Tibial artery (tissue), 4 donors: Measurements from ENCODE around the gene VPS54.
"Not testable (repeated sequence)": the region's sequence is repeated elsewhere in the genome, so short reads cannot be mapped to it uniquely, and the experiment has no call there.

ENCODE experiments used
- DNase-seq, 2 donors: peaks; one replicate each; pipeline ENCODE4 v3.0.0-alpha.2; 2019
- H3K27ac ChIP-seq, 2 donors: fragments of 200-600 bp; sonication (generic) in 1 of 2; 1 replicate in 1 of 2; 2 replicates in 1 of 2; pipeline ENCODE4 v1.5.1; 2018 to 2019; ENCODE audit warnings: mild to moderate bottlenecking in 1 of 2
- H3K27me3 ChIP-seq, 2 donors: fragments of 200-600 bp; sonication (generic) in 1 of 2; one replicate each; pipeline versions ENCODE4 v1.5.1 to v1.6.0; 2016 to 2019
- H3K36me3 ChIP-seq, 3 donors: fragments of 200-600 bp; sonication (generic) in 2 of 3; one replicate each; pipeline ENCODE4 v1.5.1; 2016 to 2019; ENCODE audit warnings: mild to moderate bottlenecking in 2 of 3
- H3K4me1 ChIP-seq, 4 donors: fragments of 200-600 bp; sonication (generic) in 2 of 4; 1 replicate in 3 of 4; 2 replicates in 1 of 4; pipeline ENCODE4 v1.5.1; 2016 to 2019
- H3K4me3 ChIP-seq, 2 donors: fragments of 200-600 bp; sonication (generic) in 1 of 2; 1 replicate in 1 of 2; 2 replicates in 1 of 2; pipeline ENCODE4 v1.5.1; 2018 to 2019; ENCODE audit warnings: mild to moderate bottlenecking in 2 of 2
- H3K9me3 ChIP-seq, 3 donors: fragments of 200-600 bp; sonication (generic) in 1 of 3; one replicate each; pipeline ENCODE4 v1.5.1; 2016 to 2019
- intact Hi-C: fragments of 100-400 bp; cut with DNase I; formaldehyde crosslinking; loops from one replicate; pipeline ENCODE4 v1.15.0; 2023; ENCODE audit warnings: low total_unique reads
- TF ChIP-seq, protein P1 (sequence below), 2 experiments: fragments of 200-600 bp in 1 of 2; fragments of 450-650 bp in 1 of 2; IDR thresholded peaks; one replicate each; pipeline ENCODE4 v1.5.1; 2017 to 2019; ENCODE audit warnings: antibody characterized with exemption in 2 of 2, mild to moderate bottlenecking in 1 of 2, moderate library complexity in 1 of 2

The VPS54 gene

GRCh38 chr2:63851691-63852311 lies 167.4 kb downstream of the VPS54 start:
- Histone ChIP-seq H3K4me1 (peaks cover 0 to 91% (median 32%) of the 10 kb centered on the region in 4 donors), H3K27me3 (no peaks in the 10 kb centered on the region), H3K9me3 (no peaks in the 10 kb centered on the region), H3K36me3 (peaks cover 0 to 1% (median 0%) of the 10 kb centered on the region in 3 donors), H3K4me3 (no peak overlapping the region), H3K27ac (no peak overlapping the region)
- no peak for DNase-seq
- TF ChIP-seq, protein P1, sequence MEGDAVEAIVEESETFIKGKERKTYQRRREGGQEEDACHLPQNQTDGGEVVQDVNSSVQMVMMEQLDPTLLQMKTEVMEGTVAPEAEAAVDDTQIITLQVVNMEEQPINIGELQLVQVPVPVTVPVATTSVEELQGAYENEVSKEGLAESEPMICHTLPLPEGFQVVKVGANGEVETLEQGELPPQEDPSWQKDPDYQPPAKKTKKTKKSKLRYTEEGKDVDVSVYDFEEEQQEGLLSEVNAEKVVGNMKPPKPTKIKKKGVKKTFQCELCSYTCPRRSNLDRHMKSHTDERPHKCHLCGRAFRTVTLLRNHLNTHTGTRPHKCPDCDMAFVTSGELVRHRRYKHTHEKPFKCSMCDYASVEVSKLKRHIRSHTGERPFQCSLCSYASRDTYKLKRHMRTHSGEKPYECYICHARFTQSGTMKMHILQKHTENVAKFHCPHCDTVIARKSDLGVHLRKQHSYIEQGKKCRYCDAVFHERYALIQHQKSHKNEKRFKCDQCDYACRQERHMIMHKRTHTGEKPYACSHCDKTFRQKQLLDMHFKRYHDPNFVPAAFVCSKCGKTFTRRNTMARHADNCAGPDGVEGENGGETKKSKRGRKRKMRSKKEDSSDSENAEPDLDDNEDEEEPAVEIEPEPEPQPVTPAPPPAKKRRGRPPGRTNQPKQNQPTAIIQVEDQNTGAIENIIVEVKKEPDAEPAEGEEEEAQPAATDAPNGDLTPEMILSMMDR (IDR thresholded peaks at IDR 0.05) = no peak
- intact Hi-C loops = no loop called here

GRCh38 chr2:63850649-63851048 lies 168.6 kb downstream of the VPS54 start:
- H3K27ac ChIP-seq = peak overlapping the region in 1 of 2 donors; percentile 15
- no peaks in the 10 kb centered on the region for H3K27me3 ChIP-seq
- intact Hi-C loops = no loop called here
- no peak overlapping the region for H3K4me3 ChIP-seq
- no peaks in the 10 kb centered on the region for H3K9me3 ChIP-seq
- DNase-seq = no peak
- H3K36me3 ChIP-seq = no peaks in the 10 kb centered on the region
- TF ChIP-seq, protein P1 (IDR thresholded peaks at IDR 0.05) = no peak
- H3K4me1 ChIP-seq = peaks cover 0 to 95% (median 39%) of the 10 kb centered on the region in 4 donors

- H3K9me3 ChIP-seq = no peaks in the 10 kb centered on the region
- H3K4me1 ChIP-seq = peaks cover 0 to 96% (median 43%) of the 10 kb centered on the region in 4 donors
- no peaks in the 10 kb centered on the region for H3K36me3 ChIP-seq
- peak overlapping the region in 1 of 2 donors; percentile 37 for H3K27ac ChIP-seq
- H3K4me3 ChIP-seq = no peak overlapping the region
- no peak for DNase-seq
- no peaks in the 10 kb centered on the region for H3K27me3 ChIP-seq
- TF ChIP-seq, protein P1 (IDR thresholded peaks at IDR 0.05) = no peak
- intact Hi-C loops = no loop called here
These were observed 169.0 kb downstream of the VPS54 start for GRCh38 chr2:63850204-63850571.

DNA sequence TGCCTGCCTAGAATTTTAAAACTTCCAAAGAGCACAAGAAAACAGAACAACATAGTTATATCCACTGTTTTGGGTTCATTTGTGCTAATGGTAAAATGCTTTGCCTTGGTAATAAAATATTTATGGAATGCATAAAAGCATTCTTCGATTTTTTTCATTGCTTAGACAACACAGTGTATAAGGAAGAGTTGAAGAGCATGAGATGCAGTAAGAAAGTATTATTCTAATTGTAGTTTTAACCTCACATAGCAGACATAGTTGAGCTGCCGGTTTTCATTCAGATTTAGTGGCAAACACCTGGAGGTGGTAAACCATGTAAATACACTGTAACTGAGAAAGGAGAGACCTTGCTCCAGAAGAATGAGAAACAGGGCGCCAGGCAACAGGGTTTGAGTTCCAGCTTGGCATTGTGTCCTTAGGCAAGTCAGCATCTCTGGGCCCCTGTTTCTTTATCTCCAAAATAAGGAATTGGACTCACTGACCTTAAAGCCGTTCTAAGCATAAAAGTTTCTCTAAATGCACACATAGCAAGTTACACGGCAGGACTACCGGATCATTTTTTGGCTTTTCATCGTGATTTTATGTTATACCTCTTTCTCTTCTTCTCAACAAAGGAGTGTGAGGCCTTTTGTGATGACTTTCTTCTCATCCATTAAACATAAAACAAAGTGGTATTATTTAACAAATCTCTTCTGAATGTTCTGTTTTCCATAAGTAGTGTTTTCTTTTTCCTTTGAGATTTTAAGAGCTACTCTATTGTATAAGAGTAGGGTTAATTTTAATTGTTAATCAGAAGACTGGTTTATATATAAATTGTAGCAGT lies 169.6 kb downstream of the VPS54 start:
- intact Hi-C loops = no loop called here
- Histone ChIP-seq H3K4me3 (no peak overlapping the region), H3K27ac (peak overlapping the region in 1 of 2 donors; percentile 37), H3K9me3 (no peaks in the 10 kb centered on the region), H3K4me1 (peaks cover 0 to 96% (median 47%) of the 10 kb centered on the region in 4 donors), H3K27me3 (no peaks in the 10 kb centered on the region), H3K36me3 (no peaks in the 10 kb centered on the region)
- no peak for DNase-seq
- TF ChIP-seq, protein P1 (IDR thresholded peaks at IDR 0.05) = no peak

GRCh38 chr2:63847571-63847970 lies 171.7 kb downstream of the VPS54 start:
- H3K4me1 ChIP-seq = peaks cover 0 to 90% (median 42%) of the 10 kb centered on the region in 4 donors
- DNase-seq, H3K4me3 ChIP-seq, H3K27ac ChIP-seq, H3K9me3 ChIP-seq, H3K27me3 ChIP-seq, H3K36me3 ChIP-seq, intact Hi-C loops: not testable (repeated sequence)

DNA sequence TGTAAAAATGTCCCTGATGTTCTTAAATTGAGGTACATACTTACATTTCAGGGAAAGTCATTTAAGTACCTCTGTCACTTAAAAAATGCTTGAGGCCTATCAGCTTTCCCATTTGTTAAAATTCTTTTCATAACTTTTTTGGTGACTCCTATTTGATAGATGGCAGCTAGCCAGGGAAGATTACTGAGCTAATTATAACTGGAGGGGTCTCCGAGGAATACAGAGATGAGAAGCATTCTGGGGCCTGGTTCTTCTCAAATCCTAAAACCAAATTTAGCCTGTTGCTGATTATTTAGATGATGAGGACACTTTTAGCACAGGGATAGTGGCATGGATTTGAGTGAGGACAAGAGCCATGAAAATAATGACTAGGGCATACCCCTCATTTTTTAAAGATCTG lies 172.7 kb downstream of the VPS54 start:
- Histone ChIP-seq H3K27ac (peak overlapping the region; percentile 20 to 91), H3K4me3 (no peak overlapping the region), H3K36me3 (no peaks in the 10 kb centered on the region), H3K4me1 (peaks cover 0 to 79% (median 37%) of the 10 kb centered on the region in 4 donors), H3K9me3 (no peaks in the 10 kb centered on the region), H3K27me3 (no peaks in the 10 kb centered on the region)
- TF ChIP-seq, protein P1 (IDR thresholded peaks at IDR 0.05) = no peak
- intact Hi-C loops = no loop called here
- DNase-seq = no peak
